Astrocyte of the cerebellum (primary cell): ENCODE results near the gene SLC39A3.

ENCODE experiments used
- DNase-seq: peaks from one replicate; pipeline ENCODE4 v3.0.0-alpha.2; 2011; ENCODE audit warnings: low read depth
- H3K4me3 ChIP-seq: 2 replicates; pipeline ENCODE4 v1.5.1; 2011; ENCODE audit warnings: mild to moderate bottlenecking, low read depth, low read length, moderate library complexity
- CTCF ChIP-seq: IDR thresholded peaks from 2 replicates; pipeline ENCODE4 v1.5.1; 2012; ENCODE audit warnings: low read length, low read depth, moderate library complexity, mild to moderate bottlenecking; ENCODE audit errors: missing control alignments
- in situ Hi-C: cut with HindIII; loops from 2 replicates; pipeline ENCODE4 v1.10.0; 2017; ENCODE audit warnings: low sequenced_read_pairs

Gene SLC39A3

GRCh38 chr19:2744113-2744512 lies 4.3 kb upstream of the SLC39A3 start:
- DNase-seq, result no peak
- TF ChIP-seq CTCF, result no peak
- no peak overlapping the region for H3K4me3 ChIP-seq
- in situ Hi-C loops, result no loop called here

GRCh38 chr19:2743099-2743498 lies 3.3 kb upstream of the SLC39A3 start:
- in situ Hi-C loops, result no loop called here
- TF ChIP-seq CTCF, result no peak
- no peak overlapping the region for H3K4me3 ChIP-seq
- no peak for DNase-seq

- in situ Hi-C loops, result no loop called here
- no peak for TF ChIP-seq CTCF
- no peak for DNase-seq
- no peak overlapping the region for H3K4me3 ChIP-seq
Measured at GRCh38 chr19:2740314-2740656, 468 bp upstream of the SLC39A3 start.

- in situ Hi-C loops, result no loop called here
- no peak overlapping the region for H3K4me3 ChIP-seq
- no peak for DNase-seq
- TF ChIP-seq CTCF, result no peak
Measured at GRCh38 chr19:2736550-2737190, 3.1 kb downstream of the SLC39A3 start.

- in situ Hi-C loops, result no loop called here
- no peak for TF ChIP-seq CTCF
- no peak overlapping the region for H3K4me3 ChIP-seq
- DNase-seq, result no peak
Measured at GRCh38 chr19:2735374-2735773, 4.4 kb downstream of the SLC39A3 start.

- no peak overlapping the region for H3K4me3 ChIP-seq
Measured at GRCh38 chr19:2734589-2735288, 5.1 kb downstream of the SLC39A3 start.

More at GRCh38 chr19:2734589-2735288, 5.1 kb downstream of the SLC39A3 start:
- in situ Hi-C loops, result no loop called here
- no peak for TF ChIP-seq CTCF
- no peak for DNase-seq
